SK-N-MC (cell line): ENCODE data around the gene NRBP1.

Experiments used
- EZH2 ChIP-seq: fragments of 200-600 bp; sonication (generic); IDR thresholded peaks from one replicate; pipeline ENCODE4 v1.6.1; 2017; ENCODE audit warnings: antibody characterized with exemption
- FOXP2 ChIP-seq: optimal IDR thresholded peaks from 2 replicates; pipeline ENCODE3; 2011; ENCODE audit warnings: mild to moderate bottlenecking, moderate library complexity; ENCODE audit not compliant: insufficient read depth; ENCODE audit errors: extremely low read length, control extremely low read depth

DNA sequence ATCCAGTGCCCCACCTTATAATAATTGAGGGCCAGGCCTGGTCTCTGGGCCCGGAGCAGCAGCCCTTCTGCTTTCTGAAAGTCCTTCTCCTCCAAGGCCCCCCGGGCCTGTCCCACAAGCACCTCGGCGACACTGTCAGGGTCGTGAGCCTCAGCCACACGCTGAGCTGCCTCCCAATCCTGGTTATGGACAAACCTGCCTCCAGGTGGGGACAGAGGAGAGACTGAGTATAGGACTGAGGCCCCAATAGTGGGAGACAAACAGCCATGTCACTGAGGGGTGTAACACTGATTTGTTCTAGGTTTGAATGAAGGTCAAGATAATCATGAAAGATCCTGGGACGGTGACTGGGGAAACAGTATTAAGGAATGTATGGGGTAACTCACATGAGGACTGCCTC lies 25.5 kb downstream of the NRBP1 start:
- TF ChIP-seq EZH2 (no peak), FOXP2 (no peak)
